Measurements from ENCODE around the gene GABARAP. TPM values are rescaled to one million over a fixed set of nuclear protein-coding genes. Genes with fewer than 3 reads are reported as not detected.
A peak's percentile ranks its signal among the peaks of the same experiment; 100 is the strongest.

GABARAP gene
- total RNA-seq, 1 experiment from 2014 or later, result 228 TPM

- TF ChIP-seq, protein P1, sequence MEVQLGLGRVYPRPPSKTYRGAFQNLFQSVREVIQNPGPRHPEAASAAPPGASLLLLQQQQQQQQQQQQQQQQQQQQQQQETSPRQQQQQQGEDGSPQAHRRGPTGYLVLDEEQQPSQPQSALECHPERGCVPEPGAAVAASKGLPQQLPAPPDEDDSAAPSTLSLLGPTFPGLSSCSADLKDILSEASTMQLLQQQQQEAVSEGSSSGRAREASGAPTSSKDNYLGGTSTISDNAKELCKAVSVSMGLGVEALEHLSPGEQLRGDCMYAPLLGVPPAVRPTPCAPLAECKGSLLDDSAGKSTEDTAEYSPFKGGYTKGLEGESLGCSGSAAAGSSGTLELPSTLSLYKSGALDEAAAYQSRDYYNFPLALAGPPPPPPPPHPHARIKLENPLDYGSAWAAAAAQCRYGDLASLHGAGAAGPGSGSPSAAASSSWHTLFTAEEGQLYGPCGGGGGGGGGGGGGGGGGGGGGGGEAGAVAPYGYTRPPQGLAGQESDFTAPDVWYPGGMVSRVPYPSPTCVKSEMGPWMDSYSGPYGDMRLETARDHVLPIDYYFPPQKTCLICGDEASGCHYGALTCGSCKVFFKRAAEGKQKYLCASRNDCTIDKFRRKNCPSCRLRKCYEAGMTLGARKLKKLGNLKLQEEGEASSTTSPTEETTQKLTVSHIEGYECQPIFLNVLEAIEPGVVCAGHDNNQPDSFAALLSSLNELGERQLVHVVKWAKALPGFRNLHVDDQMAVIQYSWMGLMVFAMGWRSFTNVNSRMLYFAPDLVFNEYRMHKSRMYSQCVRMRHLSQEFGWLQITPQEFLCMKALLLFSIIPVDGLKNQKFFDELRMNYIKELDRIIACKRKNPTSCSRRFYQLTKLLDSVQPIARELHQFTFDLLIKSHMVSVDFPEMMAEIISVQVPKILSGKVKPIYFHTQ (CRISPR knock-in tag; IDR thresholded peaks at IDR 0.05), result peak; percentile 66; the same call in 1 of the 2 replicates
- TF ChIP-seq, protein P2, sequence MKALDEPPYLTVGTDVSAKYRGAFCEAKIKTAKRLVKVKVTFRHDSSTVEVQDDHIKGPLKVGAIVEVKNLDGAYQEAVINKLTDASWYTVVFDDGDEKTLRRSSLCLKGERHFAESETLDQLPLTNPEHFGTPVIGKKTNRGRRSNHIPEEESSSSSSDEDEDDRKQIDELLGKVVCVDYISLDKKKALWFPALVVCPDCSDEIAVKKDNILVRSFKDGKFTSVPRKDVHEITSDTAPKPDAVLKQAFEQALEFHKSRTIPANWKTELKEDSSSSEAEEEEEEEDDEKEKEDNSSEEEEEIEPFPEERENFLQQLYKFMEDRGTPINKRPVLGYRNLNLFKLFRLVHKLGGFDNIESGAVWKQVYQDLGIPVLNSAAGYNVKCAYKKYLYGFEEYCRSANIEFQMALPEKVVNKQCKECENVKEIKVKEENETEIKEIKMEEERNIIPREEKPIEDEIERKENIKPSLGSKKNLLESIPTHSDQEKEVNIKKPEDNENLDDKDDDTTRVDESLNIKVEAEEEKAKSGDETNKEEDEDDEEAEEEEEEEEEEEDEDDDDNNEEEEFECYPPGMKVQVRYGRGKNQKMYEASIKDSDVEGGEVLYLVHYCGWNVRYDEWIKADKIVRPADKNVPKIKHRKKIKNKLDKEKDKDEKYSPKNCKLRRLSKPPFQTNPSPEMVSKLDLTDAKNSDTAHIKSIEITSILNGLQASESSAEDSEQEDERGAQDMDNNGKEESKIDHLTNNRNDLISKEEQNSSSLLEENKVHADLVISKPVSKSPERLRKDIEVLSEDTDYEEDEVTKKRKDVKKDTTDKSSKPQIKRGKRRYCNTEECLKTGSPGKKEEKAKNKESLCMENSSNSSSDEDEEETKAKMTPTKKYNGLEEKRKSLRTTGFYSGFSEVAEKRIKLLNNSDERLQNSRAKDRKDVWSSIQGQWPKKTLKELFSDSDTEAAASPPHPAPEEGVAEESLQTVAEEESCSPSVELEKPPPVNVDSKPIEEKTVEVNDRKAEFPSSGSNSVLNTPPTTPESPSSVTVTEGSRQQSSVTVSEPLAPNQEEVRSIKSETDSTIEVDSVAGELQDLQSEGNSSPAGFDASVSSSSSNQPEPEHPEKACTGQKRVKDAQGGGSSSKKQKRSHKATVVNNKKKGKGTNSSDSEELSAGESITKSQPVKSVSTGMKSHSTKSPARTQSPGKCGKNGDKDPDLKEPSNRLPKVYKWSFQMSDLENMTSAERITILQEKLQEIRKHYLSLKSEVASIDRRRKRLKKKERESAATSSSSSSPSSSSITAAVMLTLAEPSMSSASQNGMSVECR (CRISPR knock-in tag; IDR thresholded peaks at IDR 0.05; ENCODE audit: borderline replicate concordance), result no peak; the same call in 1 of the 2 replicates
- no peak for TF ChIP-seq RELA (CRISPR knock-in tag; IDR thresholded peaks at IDR 0.05; ENCODE audit: borderline replicate concordance)
- peak; percentile 99 for TF ChIP-seq USF1 (CRISPR knock-in tag; IDR thresholded peaks at IDR 0.05)
- no peak for TF ChIP-seq ZBTB43 (CRISPR knock-in tag; IDR thresholded peaks at IDR 0.05)
- TF ChIP-seq JAZF1 (CRISPR knock-in tag; IDR thresholded peaks at IDR 0.05), result no peak
- TF ChIP-seq ATF1 (CRISPR knock-in tag; IDR thresholded peaks at IDR 0.05), result no peak
- peak; percentile 84; the same call in 1 of the 2 replicates for TF ChIP-seq EMX1 (CRISPR knock-in tag; IDR thresholded peaks at IDR 0.05)
- TF ChIP-seq NFATC4 (CRISPR knock-in tag; IDR thresholded peaks at IDR 0.05), result peak; percentile 46; the same call in 1 of the 2 replicates
- TF ChIP-seq, protein P3, sequence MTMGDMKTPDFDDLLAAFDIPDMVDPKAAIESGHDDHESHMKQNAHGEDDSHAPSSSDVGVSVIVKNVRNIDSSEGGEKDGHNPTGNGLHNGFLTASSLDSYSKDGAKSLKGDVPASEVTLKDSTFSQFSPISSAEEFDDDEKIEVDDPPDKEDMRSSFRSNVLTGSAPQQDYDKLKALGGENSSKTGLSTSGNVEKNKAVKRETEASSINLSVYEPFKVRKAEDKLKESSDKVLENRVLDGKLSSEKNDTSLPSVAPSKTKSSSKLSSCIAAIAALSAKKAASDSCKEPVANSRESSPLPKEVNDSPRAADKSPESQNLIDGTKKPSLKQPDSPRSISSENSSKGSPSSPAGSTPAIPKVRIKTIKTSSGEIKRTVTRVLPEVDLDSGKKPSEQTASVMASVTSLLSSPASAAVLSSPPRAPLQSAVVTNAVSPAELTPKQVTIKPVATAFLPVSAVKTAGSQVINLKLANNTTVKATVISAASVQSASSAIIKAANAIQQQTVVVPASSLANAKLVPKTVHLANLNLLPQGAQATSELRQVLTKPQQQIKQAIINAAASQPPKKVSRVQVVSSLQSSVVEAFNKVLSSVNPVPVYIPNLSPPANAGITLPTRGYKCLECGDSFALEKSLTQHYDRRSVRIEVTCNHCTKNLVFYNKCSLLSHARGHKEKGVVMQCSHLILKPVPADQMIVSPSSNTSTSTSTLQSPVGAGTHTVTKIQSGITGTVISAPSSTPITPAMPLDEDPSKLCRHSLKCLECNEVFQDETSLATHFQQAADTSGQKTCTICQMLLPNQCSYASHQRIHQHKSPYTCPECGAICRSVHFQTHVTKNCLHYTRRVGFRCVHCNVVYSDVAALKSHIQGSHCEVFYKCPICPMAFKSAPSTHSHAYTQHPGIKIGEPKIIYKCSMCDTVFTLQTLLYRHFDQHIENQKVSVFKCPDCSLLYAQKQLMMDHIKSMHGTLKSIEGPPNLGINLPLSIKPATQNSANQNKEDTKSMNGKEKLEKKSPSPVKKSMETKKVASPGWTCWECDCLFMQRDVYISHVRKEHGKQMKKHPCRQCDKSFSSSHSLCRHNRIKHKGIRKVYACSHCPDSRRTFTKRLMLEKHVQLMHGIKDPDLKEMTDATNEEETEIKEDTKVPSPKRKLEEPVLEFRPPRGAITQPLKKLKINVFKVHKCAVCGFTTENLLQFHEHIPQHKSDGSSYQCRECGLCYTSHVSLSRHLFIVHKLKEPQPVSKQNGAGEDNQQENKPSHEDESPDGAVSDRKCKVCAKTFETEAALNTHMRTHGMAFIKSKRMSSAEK (CRISPR knock-in tag; IDR thresholded peaks at IDR 0.05; ENCODE audit: borderline replicate concordance), result peak; percentile 85; the same call in 1 of the 2 replicates
- TF ChIP-seq, protein P4, sequence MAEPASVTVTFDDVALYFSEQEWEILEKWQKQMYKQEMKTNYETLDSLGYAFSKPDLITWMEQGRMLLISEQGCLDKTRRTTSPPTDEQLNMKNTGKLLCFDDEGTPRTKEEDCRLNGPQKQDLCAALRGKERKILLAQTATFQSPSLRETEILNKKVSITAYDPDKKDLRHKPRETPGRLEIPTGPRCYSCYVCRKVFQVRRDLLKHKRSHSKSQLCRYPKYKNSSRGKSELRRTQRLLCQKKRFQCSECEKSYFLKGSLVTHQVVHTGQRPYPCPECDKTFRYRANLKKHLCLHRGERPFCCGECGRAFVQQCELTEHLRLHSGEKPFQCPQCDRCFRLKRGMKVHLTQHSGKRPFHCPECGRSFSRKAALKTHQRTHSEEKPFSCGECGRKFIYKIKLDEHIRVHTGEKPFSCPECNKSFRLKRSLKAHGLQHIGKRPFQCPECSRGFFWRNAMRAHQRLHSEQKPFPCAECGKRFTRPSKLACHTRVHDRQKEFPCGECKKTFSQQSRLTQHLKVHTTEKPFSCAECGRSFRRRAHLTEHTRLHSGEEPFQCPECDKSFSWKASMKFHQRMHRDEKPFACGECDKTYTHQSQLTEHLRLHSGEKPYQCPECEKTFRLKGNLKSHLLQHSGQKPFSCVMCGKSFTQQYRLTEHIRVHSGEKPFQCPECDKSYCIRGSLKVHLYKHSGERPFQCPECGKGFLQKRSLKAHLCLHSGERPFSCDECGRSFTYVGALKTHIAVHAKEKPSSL (CRISPR knock-in tag; conservative IDR thresholded peaks at IDR 0.05), result peak; percentile 82
- peak; percentile 29; the same call in 1 of the 2 replicates for TF ChIP-seq ZNF423 (CRISPR knock-in tag; IDR thresholded peaks at IDR 0.05)
- TF ChIP-seq, protein P5, sequence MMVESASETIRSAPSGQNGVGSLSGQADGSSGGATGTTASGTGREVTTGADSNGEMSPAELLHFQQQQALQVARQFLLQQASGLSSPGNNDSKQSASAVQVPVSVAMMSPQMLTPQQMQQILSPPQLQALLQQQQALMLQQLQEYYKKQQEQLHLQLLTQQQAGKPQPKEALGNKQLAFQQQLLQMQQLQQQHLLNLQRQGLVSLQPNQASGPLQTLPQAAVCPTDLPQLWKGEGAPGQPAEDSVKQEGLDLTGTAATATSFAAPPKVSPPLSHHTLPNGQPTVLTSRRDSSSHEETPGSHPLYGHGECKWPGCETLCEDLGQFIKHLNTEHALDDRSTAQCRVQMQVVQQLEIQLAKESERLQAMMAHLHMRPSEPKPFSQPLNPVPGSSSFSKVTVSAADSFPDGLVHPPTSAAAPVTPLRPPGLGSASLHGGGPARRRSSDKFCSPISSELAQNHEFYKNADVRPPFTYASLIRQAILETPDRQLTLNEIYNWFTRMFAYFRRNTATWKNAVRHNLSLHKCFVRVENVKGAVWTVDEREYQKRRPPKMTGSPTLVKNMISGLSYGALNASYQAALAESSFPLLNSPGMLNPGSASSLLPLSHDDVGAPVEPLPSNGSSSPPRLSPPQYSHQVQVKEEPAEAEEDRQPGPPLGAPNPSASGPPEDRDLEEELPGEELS (CRISPR knock-in tag; IDR thresholded peaks at IDR 0.05), result no peak; the same call in 1 of the 2 replicates
- TF ChIP-seq IRF2 (CRISPR knock-in tag; IDR thresholded peaks at IDR 0.05; ENCODE audit: borderline replicate concordance, low read depth), result no peak
- TF ChIP-seq TEAD1 (CRISPR knock-in tag; IDR thresholded peaks at IDR 0.05), result 0 out of 2 replicates have a peak, but pooled peaks have one; percentile 33
- TF ChIP-seq FOXK1 (CRISPR knock-in tag; IDR thresholded peaks at IDR 0.05), result peak; percentile 88
- peak; percentile 22; the same call in 1 of the 2 replicates for TF ChIP-seq HMGA2 (CRISPR knock-in tag; IDR thresholded peaks at IDR 0.05)
- peak; percentile 52; the same call in 1 of the 2 replicates for TF ChIP-seq TP53 (CRISPR knock-in tag; IDR thresholded peaks at IDR 0.05)
- peak; percentile 89 for TF ChIP-seq FOXP1 (CRISPR knock-in tag; IDR thresholded peaks at IDR 0.05; ENCODE audit: borderline replicate concordance)
- TF ChIP-seq ETV6 (CRISPR knock-in tag; IDR thresholded peaks at IDR 0.05), result 0 out of 2 replicates have a peak, but pooled peaks have one; percentile 15
Measured at GRCh38 chr17:7242717-7243452, 636 bp upstream of the GABARAP start (continued).

Data from WTC11 (cell line).